Upper lobe of left lung (tissue), 4 donors: ENCODE data around the gene DHFR.

Experiments
- EP300 ChIP-seq, 4 donors: sonication (generic); formaldehyde crosslinking; IDR thresholded peaks; one replicate each; pipeline ENCODE4 v1.5.1; 2017; ENCODE audit warnings: antibody characterized with exemption in 4 of 4, control low read depth in 2 of 4
- POLR2A ChIP-seq, 4 donors: fragments of 450-650 bp; IDR thresholded peaks; one replicate each; pipeline ENCODE4 v1.5.1; 2016 to 2017; ENCODE audit warnings: antibody characterized with exemption in 4 of 4, mild to moderate bottlenecking in 2 of 4
- TF ChIP-seq, protein P1 (sequence below), 6 experiments: fragments of 450-650 bp in 4 of 6; fragments of 200-600 bp in 2 of 6; sonication (generic) in 2 of 6; IDR thresholded peaks; one replicate each; pipeline ENCODE4 v1.5.1; 2016 to 2019; ENCODE audit warnings: antibody characterized with exemption in 6 of 6

DNA sequence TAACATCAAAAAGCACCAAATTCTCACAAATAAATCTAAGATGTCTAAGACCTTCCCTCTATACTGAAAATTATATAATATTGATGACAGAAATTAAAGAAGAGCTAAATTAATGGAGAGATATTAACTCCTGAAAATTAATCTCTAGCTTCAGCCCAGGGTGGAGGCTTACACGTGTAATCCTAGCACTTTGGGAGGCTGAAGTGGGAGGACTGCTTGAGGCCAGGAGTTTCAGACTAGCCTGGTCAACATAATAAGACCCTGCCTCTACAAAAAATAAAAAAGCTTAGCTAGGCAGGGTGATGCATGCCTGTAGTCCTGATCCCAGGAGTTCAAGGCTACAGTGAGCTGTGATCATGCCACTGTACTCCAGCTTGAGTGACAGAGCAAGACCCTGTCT, 45.1 kb downstream of the DHFR start:
- TF ChIP-seq, protein P1, sequence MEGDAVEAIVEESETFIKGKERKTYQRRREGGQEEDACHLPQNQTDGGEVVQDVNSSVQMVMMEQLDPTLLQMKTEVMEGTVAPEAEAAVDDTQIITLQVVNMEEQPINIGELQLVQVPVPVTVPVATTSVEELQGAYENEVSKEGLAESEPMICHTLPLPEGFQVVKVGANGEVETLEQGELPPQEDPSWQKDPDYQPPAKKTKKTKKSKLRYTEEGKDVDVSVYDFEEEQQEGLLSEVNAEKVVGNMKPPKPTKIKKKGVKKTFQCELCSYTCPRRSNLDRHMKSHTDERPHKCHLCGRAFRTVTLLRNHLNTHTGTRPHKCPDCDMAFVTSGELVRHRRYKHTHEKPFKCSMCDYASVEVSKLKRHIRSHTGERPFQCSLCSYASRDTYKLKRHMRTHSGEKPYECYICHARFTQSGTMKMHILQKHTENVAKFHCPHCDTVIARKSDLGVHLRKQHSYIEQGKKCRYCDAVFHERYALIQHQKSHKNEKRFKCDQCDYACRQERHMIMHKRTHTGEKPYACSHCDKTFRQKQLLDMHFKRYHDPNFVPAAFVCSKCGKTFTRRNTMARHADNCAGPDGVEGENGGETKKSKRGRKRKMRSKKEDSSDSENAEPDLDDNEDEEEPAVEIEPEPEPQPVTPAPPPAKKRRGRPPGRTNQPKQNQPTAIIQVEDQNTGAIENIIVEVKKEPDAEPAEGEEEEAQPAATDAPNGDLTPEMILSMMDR (IDR thresholded peaks at IDR 0.05): no peak
- TF ChIP-seq POLR2A (IDR thresholded peaks at IDR 0.05) (no peak), EP300 (IDR thresholded peaks at IDR 0.05) (no peak)
